ENCODE data around the gene CATSPERE. TPM values are rescaled to one million over a fixed set of nuclear protein-coding genes. Genes with fewer than 3 reads are reported as not detected.

CATSPERE gene
- total RNA-seq, 2 experiments from 2014 or later, result 0.17 TPM

DNA sequence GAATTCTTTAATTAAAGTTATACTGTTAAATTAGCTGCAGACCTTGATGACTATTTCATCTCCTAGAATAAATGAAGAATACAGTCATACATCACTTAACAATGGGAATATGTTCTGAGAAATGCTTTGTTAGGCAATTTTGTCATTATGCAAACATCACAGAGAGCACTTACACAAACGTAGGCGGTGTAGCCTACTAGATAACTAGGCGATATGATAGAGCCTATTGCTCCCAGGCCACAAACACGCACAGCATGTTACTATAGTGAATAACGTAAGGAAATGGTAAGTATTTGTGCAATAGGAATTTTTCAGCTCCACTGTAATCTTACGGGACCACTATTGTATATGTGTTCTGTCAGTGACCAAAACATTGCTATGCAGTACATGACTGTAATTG is 154.2 kb downstream of the CATSPERE start:
- Mint-ChIP-seq H3K27me3 (ENCODE audit: low read depth) (no peaks in the 10 kb centered on the region), H3K27ac (no peak overlapping the region), H3K4me1 (ENCODE audit: low read depth) (no peaks in the 10 kb centered on the region), H3K36me3 (ENCODE audit: low read depth) (no peaks in the 10 kb centered on the region), H3K9me3 (peaks cover 1% of the 10 kb centered on the region), H3K4me3 (no peak overlapping the region)
- intact Hi-C loops (cut with micrococcal nuclease), result no loop called here
- CTCF ChIA-PET, result interaction anchor here (3.1 kb wide), 1 partner anchor 11 kb away, joined by 17 read pairs; no protein-coding TSS in a partner anchor
- no peak for DNase-seq

GRCh38 chr1:244626709-244627108 is 165.6 kb downstream of the CATSPERE start:
- H3K27me3 Mint-ChIP-seq (ENCODE audit: low read depth), result no peaks in the 10 kb centered on the region
- intact Hi-C loops (cut with micrococcal nuclease), result no loop called here
- H3K4me3 Mint-ChIP-seq, result no peak overlapping the region
- CTCF ChIA-PET, result interaction anchor here (1.3 kb wide), 1 partner anchor 9 kb away, joined by 3 read pairs; no protein-coding TSS in a partner anchor
- no peak overlapping the region for H3K27ac Mint-ChIP-seq
- no peaks in the 10 kb centered on the region for H3K4me1 Mint-ChIP-seq (ENCODE audit: low read depth)
- H3K9me3 Mint-ChIP-seq, result no peaks in the 10 kb centered on the region
- no peak for DNase-seq
- no peaks in the 10 kb centered on the region for H3K36me3 Mint-ChIP-seq (ENCODE audit: low read depth)

DNA sequence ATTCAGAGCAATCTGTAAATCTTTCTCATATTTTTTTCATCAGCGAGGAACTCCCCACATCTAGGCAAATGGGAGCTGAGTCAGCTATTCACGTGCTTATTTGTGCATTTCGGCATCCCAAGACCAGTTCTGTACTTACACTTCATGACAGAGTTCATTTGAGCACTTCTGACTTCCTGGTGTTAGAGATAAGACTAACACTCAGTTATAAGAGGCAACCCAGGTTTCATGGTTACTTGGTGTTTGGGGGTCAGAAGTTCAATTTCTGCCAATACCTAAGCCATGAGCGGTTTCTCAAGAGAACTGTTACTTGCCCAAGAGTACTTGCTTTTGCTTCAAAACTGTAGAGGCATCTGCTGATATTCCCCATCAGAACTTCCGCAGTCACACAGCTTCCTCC is 167.7 kb downstream of the CATSPERE start:
- Mint-ChIP-seq H3K9me3 (no peaks in the 10 kb centered on the region), H3K27ac (no peak overlapping the region), H3K36me3 (ENCODE audit: low read depth) (no peaks in the 10 kb centered on the region), H3K27me3 (ENCODE audit: low read depth) (no peaks in the 10 kb centered on the region), H3K4me1 (ENCODE audit: low read depth) (no peaks in the 10 kb centered on the region), H3K4me3 (no peak overlapping the region)
- no peak for DNase-seq
- CTCF ChIA-PET, result interaction anchor here (0.6 kb wide), 1 partner anchor 300 kb away, joined by 5 read pairs; no protein-coding TSS in a partner anchor
- intact Hi-C loops (cut with micrococcal nuclease), result no loop called here

- no peak overlapping the region for H3K27ac Mint-ChIP-seq
- CTCF ChIA-PET, result interaction anchor here (0.6 kb wide), 1 partner anchor 11 kb away, joined by 5 read pairs; no protein-coding TSS in a partner anchor
- H3K9me3 Mint-ChIP-seq, result no peaks in the 10 kb centered on the region
- H3K27me3 Mint-ChIP-seq (ENCODE audit: low read depth), result no peaks in the 10 kb centered on the region
- no peaks in the 10 kb centered on the region for H3K4me1 Mint-ChIP-seq (ENCODE audit: low read depth)
- no peak for DNase-seq
- H3K36me3 Mint-ChIP-seq (ENCODE audit: low read depth), result no peaks in the 10 kb centered on the region
- no peak overlapping the region for H3K4me3 Mint-ChIP-seq
- intact Hi-C loops (cut with micrococcal nuclease), result no loop called here
Observed at GRCh38 chr1:244633140-244633539, 172.1 kb downstream of the CATSPERE start.

GRCh38 chr1:244634546-244634945 is 173.5 kb downstream of the CATSPERE start:
- CTCF ChIA-PET, result interaction anchor here (1.5 kb wide), 1 partner anchor 29 kb away, joined by 4 read pairs; no protein-coding TSS in a partner anchor

GRCh38 chr1:244636488-244637259 is 175.6 kb downstream of the CATSPERE start:
- Mint-ChIP-seq H3K4me1 (ENCODE audit: low read depth) (no peaks in the 10 kb centered on the region), H3K4me3 (no peak overlapping the region), H3K36me3 (ENCODE audit: low read depth) (no peaks in the 10 kb centered on the region), H3K9me3 (no peaks in the 10 kb centered on the region), H3K27me3 (ENCODE audit: low read depth) (peaks cover 2% of the 10 kb centered on the region), H3K27ac (no peak overlapping the region)
- CTCF ChIA-PET, result no interaction called here
- intact Hi-C loops (cut with micrococcal nuclease), result no loop called here
- no peak for DNase-seq

More at GRCh38 chr1:244634546-244634945, 173.5 kb downstream of the CATSPERE start:
- H3K27ac Mint-ChIP-seq, result no peak overlapping the region
- intact Hi-C loops (cut with micrococcal nuclease), result no loop called here
- H3K4me1 Mint-ChIP-seq (ENCODE audit: low read depth), result no peaks in the 10 kb centered on the region
- no peaks in the 10 kb centered on the region for H3K9me3 Mint-ChIP-seq
- H3K36me3 Mint-ChIP-seq (ENCODE audit: low read depth), result no peaks in the 10 kb centered on the region
- no peak for DNase-seq
- H3K27me3 Mint-ChIP-seq (ENCODE audit: low read depth), result no peaks in the 10 kb centered on the region
- H3K4me3 Mint-ChIP-seq, result no peak overlapping the region

DNA sequence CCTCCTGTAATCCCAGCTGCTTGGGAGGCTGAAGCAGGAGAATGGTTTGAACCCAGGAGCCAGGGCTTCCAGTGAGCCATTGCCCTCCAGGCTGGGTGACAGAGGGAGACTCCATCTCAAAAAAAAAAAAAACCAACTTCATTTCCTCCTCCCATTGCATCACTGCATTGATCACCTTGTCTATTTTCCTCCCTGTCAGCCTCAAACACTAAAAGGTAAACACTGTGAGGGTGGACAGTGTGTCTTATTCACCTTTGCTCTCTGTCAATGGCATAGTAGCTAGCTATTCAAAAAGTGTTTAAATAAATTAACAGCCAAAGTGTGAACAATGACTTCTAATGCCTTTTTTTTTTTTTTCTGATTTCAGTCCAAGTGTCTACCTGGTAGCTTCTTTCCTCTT is 178.5 kb downstream of the CATSPERE start:
- Mint-ChIP-seq H3K9me3 (no peaks in the 10 kb centered on the region), H3K4me1 (ENCODE audit: low read depth) (no peaks in the 10 kb centered on the region), H3K36me3 (ENCODE audit: low read depth) (no peaks in the 10 kb centered on the region), H3K4me3 (no peak overlapping the region), H3K27me3 (ENCODE audit: low read depth) (peaks cover 2% of the 10 kb centered on the region), H3K27ac (no peak overlapping the region)
- intact Hi-C loops (cut with micrococcal nuclease), result no loop called here
- CTCF ChIA-PET, result interaction anchor here (0.6 kb wide), 2 partner anchors 31 to 403 kb away, joined by 3 to 4 read pairs; no protein-coding TSS in a partner anchor
- no peak for DNase-seq

DNA sequence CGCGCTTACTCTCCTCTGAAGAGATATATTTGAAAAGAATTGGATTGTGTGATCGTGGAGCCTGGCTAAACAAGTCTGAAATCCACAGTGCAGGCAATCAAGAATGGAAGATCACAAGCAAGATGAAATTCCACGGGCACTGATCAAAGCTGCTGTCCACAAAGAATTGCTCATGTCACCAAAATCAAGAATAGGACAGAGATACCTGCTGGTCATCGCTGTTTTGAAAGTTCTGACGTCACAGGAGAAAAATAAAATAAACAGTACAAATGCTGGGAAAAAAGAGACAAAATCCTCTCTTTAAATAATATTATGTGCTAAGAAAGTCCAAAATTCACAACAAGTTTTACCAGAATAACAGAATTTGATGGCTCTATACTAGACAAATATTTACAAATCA is 179.8 kb downstream of the CATSPERE start:
- Mint-ChIP-seq H3K27ac (no peak overlapping the region), H3K9me3 (no peaks in the 10 kb centered on the region), H3K36me3 (ENCODE audit: low read depth) (no peaks in the 10 kb centered on the region), H3K27me3 (ENCODE audit: low read depth) (peaks cover 2% of the 10 kb centered on the region), H3K4me3 (no peak overlapping the region), H3K4me1 (ENCODE audit: low read depth) (no peaks in the 10 kb centered on the region)
- intact Hi-C loops (cut with micrococcal nuclease), result no loop called here
- CTCF ChIA-PET, result no interaction called here
- DNase-seq, result no peak

DNA sequence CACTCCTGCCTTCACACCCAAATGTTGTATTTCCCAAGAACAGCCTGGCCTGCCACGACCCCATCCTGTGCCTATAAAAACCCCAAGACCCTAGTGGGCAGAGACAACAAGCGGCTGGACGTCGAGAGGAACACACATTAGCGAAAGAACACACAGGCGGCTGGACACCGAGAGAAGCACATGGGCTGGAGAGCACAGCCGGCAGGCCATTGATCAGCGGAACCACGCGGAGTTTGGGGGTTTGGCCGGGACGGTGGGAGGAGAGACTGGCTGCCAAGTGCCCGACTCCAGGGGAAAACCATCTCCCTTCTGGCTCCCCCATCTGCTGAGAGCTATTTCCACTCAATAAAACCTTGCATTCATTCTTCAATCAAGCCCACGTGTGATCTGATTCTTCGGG is 181.5 kb downstream of the CATSPERE start:
- Mint-ChIP-seq H3K4me1 (ENCODE audit: low read depth) (no peaks in the 10 kb centered on the region), H3K4me3 (no peak overlapping the region), H3K27ac (no peak overlapping the region), H3K36me3 (ENCODE audit: low read depth) (no peaks in the 10 kb centered on the region), H3K9me3 (no peaks in the 10 kb centered on the region), H3K27me3 (ENCODE audit: low read depth) (peaks cover 2% of the 10 kb centered on the region)
- CTCF ChIA-PET, result no interaction called here
- intact Hi-C loops (cut with micrococcal nuclease), result no loop called here
- no peak for DNase-seq

- DNase-seq, result no peak
- H3K27ac Mint-ChIP-seq, result no peak overlapping the region
- H3K9me3 Mint-ChIP-seq, result no peaks in the 10 kb centered on the region
- H3K27me3 Mint-ChIP-seq (ENCODE audit: low read depth), result peaks cover 2% of the 10 kb centered on the region
- intact Hi-C loops (cut with micrococcal nuclease), result no loop called here
- H3K36me3 Mint-ChIP-seq (ENCODE audit: low read depth), result no peaks in the 10 kb centered on the region
- H3K4me3 Mint-ChIP-seq, result no peak overlapping the region
- no peaks in the 10 kb centered on the region for H3K4me1 Mint-ChIP-seq (ENCODE audit: low read depth)
- CTCF ChIA-PET, result no interaction called here
Observed at GRCh38 chr1:244642988-244643387, 181.9 kb downstream of the CATSPERE start.

DNA sequence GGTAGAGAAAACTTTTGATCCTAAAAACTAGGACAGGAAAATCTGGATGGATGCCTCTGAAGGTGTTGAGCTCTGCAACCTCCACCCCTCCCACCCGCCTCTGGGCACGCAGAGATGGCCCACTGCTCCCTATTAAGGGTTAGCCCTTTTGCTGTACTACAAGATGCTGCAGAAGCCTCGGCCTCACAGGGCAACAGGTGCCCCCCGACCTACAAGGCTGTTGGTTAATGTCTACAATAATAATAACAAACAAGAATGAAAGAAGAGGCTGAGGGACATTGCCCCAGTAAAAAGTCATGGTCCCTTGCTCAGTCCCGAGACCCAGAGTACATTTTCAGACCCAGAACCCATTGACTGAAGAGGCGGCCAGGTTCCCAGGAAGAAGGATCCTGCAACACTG is 184.3 kb downstream of the CATSPERE start:
- Mint-ChIP-seq H3K4me1 (ENCODE audit: low read depth) (no peaks in the 10 kb centered on the region), H3K27ac (no peak overlapping the region), H3K9me3 (no peaks in the 10 kb centered on the region), H3K4me3 (no peak overlapping the region), H3K27me3 (ENCODE audit: low read depth) (peaks cover 2% of the 10 kb centered on the region), H3K36me3 (ENCODE audit: low read depth) (no peaks in the 10 kb centered on the region)
- DNase-seq, result no peak
- intact Hi-C loops (cut with micrococcal nuclease), result no loop called here
- CTCF ChIA-PET, result no interaction called here

GRCh38 chr1:244645890-244646289 is 184.8 kb downstream of the CATSPERE start:
- Mint-ChIP-seq H3K9me3 (no peaks in the 10 kb centered on the region), H3K4me3 (no peak overlapping the region), H3K4me1 (ENCODE audit: low read depth) (no peaks in the 10 kb centered on the region), H3K27me3 (ENCODE audit: low read depth) (peaks cover 2% of the 10 kb centered on the region), H3K36me3 (ENCODE audit: low read depth) (no peaks in the 10 kb centered on the region), H3K27ac (no peak overlapping the region)
- CTCF ChIA-PET, result no interaction called here
- intact Hi-C loops (cut with micrococcal nuclease), result no loop called here
- no peak for DNase-seq

DNA sequence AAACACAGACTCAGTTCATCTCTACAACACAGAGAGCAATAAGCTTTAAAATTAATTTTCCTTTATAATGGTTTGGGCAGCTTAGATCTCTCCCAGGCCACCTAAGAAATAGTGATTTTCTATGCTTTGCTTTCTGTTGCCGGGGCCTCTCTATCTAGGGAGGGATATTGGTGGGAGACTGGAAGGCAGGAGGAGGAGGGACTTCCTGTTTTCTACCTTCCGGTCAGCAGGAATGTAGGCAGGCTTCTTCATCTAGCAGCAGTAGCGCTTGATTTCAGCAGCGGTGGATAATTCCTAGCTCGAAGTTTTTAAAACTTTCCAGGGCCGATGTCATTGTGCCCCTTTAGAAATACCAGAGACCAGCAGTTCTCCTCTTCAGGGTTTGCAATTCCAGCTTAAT is 186.7 kb downstream of the CATSPERE start:
- CTCF ChIA-PET, result interaction anchor here (1.0 to 1.4 kb wide), 2 partner anchors 11 to 59 kb away, joined by 3 read pairs; no protein-coding TSS in a partner anchor

More for the DNA sequence above, 186.7 kb downstream of the CATSPERE start:
- intact Hi-C loops (cut with micrococcal nuclease), result no loop called here
- no peaks in the 10 kb centered on the region for H3K27me3 Mint-ChIP-seq (ENCODE audit: low read depth)
- H3K4me1 Mint-ChIP-seq (ENCODE audit: low read depth), result peaks cover 9% of the 10 kb centered on the region
- H3K4me3 Mint-ChIP-seq, result no peak overlapping the region
- H3K27ac Mint-ChIP-seq, result no peak overlapping the region
- no peaks in the 10 kb centered on the region for H3K36me3 Mint-ChIP-seq (ENCODE audit: low read depth)
- no peaks in the 10 kb centered on the region for H3K9me3 Mint-ChIP-seq
- no peak for DNase-seq
